ENCODE data around the gene FBXO17.

The FBXO17 gene

GRCh38 chr19:38921420-38922274 is 53.9 kb downstream of the FBXO17 start:
- Histone ChIP-seq H3K36me3 (ENCODE audit: insufficient read depth, low read length) (peaks cover 35% of the 10 kb centered on the region), H3K27me3 (ENCODE audit: control insufficient read depth, insufficient read depth, low read length) (no peaks in the 10 kb centered on the region), H3K9ac (ENCODE audit: low read depth, low read length) (no peak overlapping the region), H3K4me1 (ENCODE audit: control insufficient read depth, insufficient read depth, low read length) (no peaks in the 10 kb centered on the region), H3K9me3 (replicated peaks; ENCODE audit: low read length) (no peaks in the 10 kb centered on the region), H3K4me2 (ENCODE audit: low read length) (no peak overlapping the region), H3K4me3 (ENCODE audit: low read length) (no peak overlapping the region)

- Histone ChIP-seq H3K4me1 (ENCODE audit: control insufficient read depth, insufficient read depth, low read length) (no peaks in the 10 kb centered on the region), H3K9ac (ENCODE audit: low read depth, low read length) (no peak overlapping the region), H3K4me2 (ENCODE audit: low read length) (no peak overlapping the region), H3K4me3 (ENCODE audit: low read length) (no peak overlapping the region), H3K36me3 (ENCODE audit: insufficient read depth, low read length) (peaks cover 33% of the 10 kb centered on the region), H3K9me3 (replicated peaks; ENCODE audit: low read length) (no peaks in the 10 kb centered on the region), H3K27me3 (ENCODE audit: control insufficient read depth, insufficient read depth, low read length) (no peaks in the 10 kb centered on the region)
These were observed 54.7 kb downstream of the FBXO17 start for GRCh38 chr19:38920602-38921419.

GRCh38 chr19:38919837-38920601 is 55.5 kb downstream of the FBXO17 start:
- Histone ChIP-seq H3K4me1 (ENCODE audit: control insufficient read depth, insufficient read depth, low read length) (no peaks in the 10 kb centered on the region), H3K9me3 (replicated peaks; ENCODE audit: low read length) (no peaks in the 10 kb centered on the region), H3K36me3 (ENCODE audit: insufficient read depth, low read length) (peaks cover 26% of the 10 kb centered on the region), H3K27me3 (ENCODE audit: control insufficient read depth, insufficient read depth, low read length) (no peaks in the 10 kb centered on the region), H3K4me3 (ENCODE audit: low read length) (no peak overlapping the region), H3K9ac (ENCODE audit: low read depth, low read length) (no peak overlapping the region), H3K4me2 (ENCODE audit: low read length) (no peak overlapping the region)

GRCh38 chr19:38918526-38918925 is 57.0 kb downstream of the FBXO17 start:
- Histone ChIP-seq H3K9me3 (replicated peaks; ENCODE audit: low read length) (no peaks in the 10 kb centered on the region), H3K36me3 (ENCODE audit: insufficient read depth, low read length) (peaks cover 18% of the 10 kb centered on the region), H3K4me1 (ENCODE audit: control insufficient read depth, insufficient read depth, low read length) (no peaks in the 10 kb centered on the region), H3K9ac (ENCODE audit: low read depth, low read length) (no peak overlapping the region), H3K4me3 (ENCODE audit: low read length) (no peak overlapping the region), H3K27me3 (ENCODE audit: control insufficient read depth, insufficient read depth, low read length) (no peaks in the 10 kb centered on the region), H3K4me2 (ENCODE audit: low read length) (no peak overlapping the region)

- Histone ChIP-seq H3K4me1 (ENCODE audit: control insufficient read depth, insufficient read depth, low read length) (peaks cover 2% of the 10 kb centered on the region), H3K9ac (ENCODE audit: low read depth, low read length) (no peak overlapping the region), H3K4me3 (ENCODE audit: low read length) (no peak overlapping the region), H3K9me3 (replicated peaks; ENCODE audit: low read length) (no peaks in the 10 kb centered on the region), H3K36me3 (ENCODE audit: insufficient read depth, low read length) (peaks cover 18% of the 10 kb centered on the region), H3K27me3 (ENCODE audit: control insufficient read depth, insufficient read depth, low read length) (no peaks in the 10 kb centered on the region), H3K4me2 (ENCODE audit: low read length) (no peak overlapping the region)
These were observed 57.5 kb downstream of the FBXO17 start for GRCh38 chr19:38917921-38918491.

GRCh38 chr19:38917516-38917915 is 58.0 kb downstream of the FBXO17 start:
- H3K36me3 ChIP-seq (ENCODE audit: insufficient read depth, low read length), result peaks cover 18% of the 10 kb centered on the region
- H3K27me3 ChIP-seq (ENCODE audit: control insufficient read depth, insufficient read depth, low read length), result no peaks in the 10 kb centered on the region
- no peaks in the 10 kb centered on the region for H3K9me3 ChIP-seq (replicated peaks; ENCODE audit: low read length)
- H3K4me2 ChIP-seq (ENCODE audit: low read length), result no peak overlapping the region
- H3K9ac ChIP-seq (ENCODE audit: low read depth, low read length), result no peak overlapping the region
- peaks cover 4% of the 10 kb centered on the region for H3K4me1 ChIP-seq (ENCODE audit: control insufficient read depth, insufficient read depth, low read length)
- H3K4me3 ChIP-seq (ENCODE audit: low read length), result no peak overlapping the region

- H3K4me2 ChIP-seq (ENCODE audit: low read length), result no peak overlapping the region
- H3K27me3 ChIP-seq (ENCODE audit: control insufficient read depth, insufficient read depth, low read length), result no peaks in the 10 kb centered on the region
- H3K4me3 ChIP-seq (ENCODE audit: low read length), result no peak overlapping the region
- H3K36me3 ChIP-seq (ENCODE audit: insufficient read depth, low read length), result peaks cover 5% of the 10 kb centered on the region
- no peaks in the 10 kb centered on the region for H3K9me3 ChIP-seq (replicated peaks; ENCODE audit: low read length)
- H3K9ac ChIP-seq (ENCODE audit: low read depth, low read length), result no peak overlapping the region
- peaks cover 4% of the 10 kb centered on the region for H3K4me1 ChIP-seq (ENCODE audit: control insufficient read depth, insufficient read depth, low read length)
These were observed 59.9 kb downstream of the FBXO17 start for GRCh38 chr19:38915329-38916321.

GRCh38 chr19:38913958-38914357 is 61.6 kb downstream of the FBXO17 start:
- no peak overlapping the region for H3K9ac ChIP-seq (ENCODE audit: low read depth, low read length)
- no peaks in the 10 kb centered on the region for H3K9me3 ChIP-seq (replicated peaks; ENCODE audit: low read length)
- peaks cover 4% of the 10 kb centered on the region for H3K4me1 ChIP-seq (ENCODE audit: control insufficient read depth, insufficient read depth, low read length)
- H3K27me3 ChIP-seq (ENCODE audit: control insufficient read depth, insufficient read depth, low read length), result no peaks in the 10 kb centered on the region
- no peaks in the 10 kb centered on the region for H3K36me3 ChIP-seq (ENCODE audit: insufficient read depth, low read length)
- no peak overlapping the region for H3K4me2 ChIP-seq (ENCODE audit: low read length)
- no peak overlapping the region for H3K4me3 ChIP-seq (ENCODE audit: low read length)

GRCh38 chr19:38912600-38913514 is 62.7 kb downstream of the FBXO17 start:
- no peak overlapping the region for H3K4me3 ChIP-seq (ENCODE audit: low read length)
- no peak overlapping the region for H3K9ac ChIP-seq (ENCODE audit: low read depth, low read length)
- H3K9me3 ChIP-seq (replicated peaks; ENCODE audit: low read length), result no peaks in the 10 kb centered on the region
- peaks cover 4% of the 10 kb centered on the region for H3K4me1 ChIP-seq (ENCODE audit: control insufficient read depth, insufficient read depth, low read length)
- no peak overlapping the region for H3K4me2 ChIP-seq (ENCODE audit: low read length)
- no peaks in the 10 kb centered on the region for H3K27me3 ChIP-seq (ENCODE audit: control insufficient read depth, insufficient read depth, low read length)
- peaks cover 2% of the 10 kb centered on the region for H3K36me3 ChIP-seq (ENCODE audit: insufficient read depth, low read length)
